Measurements from ENCODE around the gene SLC4A5. TPM values are rescaled to one million over a fixed set of nuclear protein-coding genes. Genes with fewer than 3 reads are reported as not detected.

Gene SLC4A5
- total and polyA plus RNA-seq, 4 donors = 0.85 to 9.6 (median 3.9) TPM

GRCh38 chr2:74328573-74328972 lies 14.6 kb downstream of the SLC4A5 start:
- no peaks in the 10 kb centered on the region for H3K27me3 ChIP-seq (ENCODE audit: control insufficient read depth in 3 of 3, insufficient read depth in 3 of 3, low read length in 2 of 3)
- H3K27ac ChIP-seq (ENCODE audit: low read depth in 1 of 2, low read length in 1 of 2) = no peak overlapping the region
- TF ChIP-seq CTCF (IDR thresholded peaks at IDR 0.05; ENCODE audit: control extremely low read depth, extremely low read depth) = no peak
- peaks cover 0 to 19% (median 7%) of the 10 kb centered on the region in 4 donors for H3K36me3 ChIP-seq (ENCODE audit: control insufficient read depth in 4 of 4, insufficient read depth in 4 of 4, low read length in 4 of 4)
- no peaks in the 10 kb centered on the region for H3K9me3 ChIP-seq (ENCODE audit: control insufficient read depth in 4 of 4, insufficient read depth in 3 of 4, low read length in 3 of 4)
- no peak overlapping the region for H3K9ac ChIP-seq (ENCODE audit: insufficient read depth in 1 of 2, low read length in 2 of 2)
- no peak overlapping the region for H3K4me3 ChIP-seq
- DNase-seq = no peak
- 74 to 83% methylated on average over 2 of the region's 2 CpGs for WGBS, 2 donors
- no peaks in the 10 kb centered on the region for H3K4me1 ChIP-seq (ENCODE audit: control insufficient read depth in 5 of 5, insufficient read depth in 5 of 5, low read length in 5 of 5)
- ATAC-seq (ENCODE audit: insufficient read depth, low FRiP score) = no peak

GRCh38 chr2:74328074-74328473 lies 15.1 kb downstream of the SLC4A5 start:
- H3K27me3 ChIP-seq (ENCODE audit: control insufficient read depth in 3 of 3, insufficient read depth in 3 of 3, low read length in 2 of 3) = no peaks in the 10 kb centered on the region
- H3K4me3 ChIP-seq = no peak overlapping the region
- peaks cover 0 to 18% (median 6%) of the 10 kb centered on the region in 4 donors for H3K36me3 ChIP-seq (ENCODE audit: control insufficient read depth in 4 of 4, insufficient read depth in 4 of 4, low read length in 4 of 4)
- ATAC-seq (ENCODE audit: insufficient read depth, low FRiP score) (no peak), DNase-seq (no peak)
- no peak for TF ChIP-seq CTCF (IDR thresholded peaks at IDR 0.05; ENCODE audit: control extremely low read depth, extremely low read depth)
- no peak overlapping the region for H3K27ac ChIP-seq (ENCODE audit: low read depth in 1 of 2, low read length in 1 of 2)
- no peaks in the 10 kb centered on the region for H3K4me1 ChIP-seq (ENCODE audit: control insufficient read depth in 5 of 5, insufficient read depth in 5 of 5, low read length in 5 of 5)
- WGBS, 2 donors = 73 to 91% methylated on average over 2 of the region's 2 CpGs
- H3K9ac ChIP-seq (ENCODE audit: insufficient read depth in 1 of 2, low read length in 2 of 2) = no peak overlapping the region
- H3K9me3 ChIP-seq (ENCODE audit: control insufficient read depth in 4 of 4, insufficient read depth in 3 of 4, low read length in 3 of 4) = no peaks in the 10 kb centered on the region

GRCh38 chr2:74327627-74328026 lies 15.6 kb downstream of the SLC4A5 start:
- no peaks in the 10 kb centered on the region for H3K4me1 ChIP-seq (ENCODE audit: control insufficient read depth in 5 of 5, insufficient read depth in 5 of 5, low read length in 5 of 5)
- WGBS, 2 donors = 91 to 94% methylated on average over 1 of the region's 1 CpG
- no peak for TF ChIP-seq CTCF (IDR thresholded peaks at IDR 0.05; ENCODE audit: control extremely low read depth, extremely low read depth)
- H3K4me3 ChIP-seq = no peak overlapping the region
- no peak for ATAC-seq (ENCODE audit: insufficient read depth, low FRiP score)
- peaks cover 0 to 14% (median 6%) of the 10 kb centered on the region in 4 donors for H3K36me3 ChIP-seq (ENCODE audit: control insufficient read depth in 4 of 4, insufficient read depth in 4 of 4, low read length in 4 of 4)
- H3K27me3 ChIP-seq (ENCODE audit: control insufficient read depth in 3 of 3, insufficient read depth in 3 of 3, low read length in 2 of 3) = no peaks in the 10 kb centered on the region
- no peak overlapping the region for H3K9ac ChIP-seq (ENCODE audit: insufficient read depth in 1 of 2, low read length in 2 of 2)
- H3K27ac ChIP-seq (ENCODE audit: low read depth in 1 of 2, low read length in 1 of 2) = no peak overlapping the region
- no peaks in the 10 kb centered on the region for H3K9me3 ChIP-seq (ENCODE audit: control insufficient read depth in 4 of 4, insufficient read depth in 3 of 4, low read length in 3 of 4)
- DNase-seq = no peak

- no peak overlapping the region for H3K27ac ChIP-seq (ENCODE audit: low read depth in 1 of 2, low read length in 1 of 2)
- TF ChIP-seq CTCF (IDR thresholded peaks at IDR 0.05; ENCODE audit: control extremely low read depth, extremely low read depth) = no peak
- no peaks in the 10 kb centered on the region for H3K9me3 ChIP-seq (ENCODE audit: control insufficient read depth in 4 of 4, insufficient read depth in 3 of 4, low read length in 3 of 4)
- no peak overlapping the region for H3K4me3 ChIP-seq
- H3K27me3 ChIP-seq (ENCODE audit: control insufficient read depth in 3 of 3, insufficient read depth in 3 of 3, low read length in 2 of 3) = no peaks in the 10 kb centered on the region
- no peaks in the 10 kb centered on the region for H3K4me1 ChIP-seq (ENCODE audit: control insufficient read depth in 5 of 5, insufficient read depth in 5 of 5, low read length in 5 of 5)
- ATAC-seq (ENCODE audit: insufficient read depth, low FRiP score) (no peak), DNase-seq (no peak)
- H3K9ac ChIP-seq (ENCODE audit: insufficient read depth in 1 of 2, low read length in 2 of 2) = no peak overlapping the region
- H3K36me3 ChIP-seq (ENCODE audit: control insufficient read depth in 4 of 4, insufficient read depth in 4 of 4, low read length in 4 of 4) = peaks cover 0 to 14% (median 6%) of the 10 kb centered on the region in 4 donors
- 83 to 91% methylated on average over 5 of the region's 5 CpGs for WGBS, 2 donors
Observed at GRCh38 chr2:74327199-74327598, 16.0 kb downstream of the SLC4A5 start.

Measured in lung (tissue), 12 donors.